ENCODE results near the gene PLXNC1.

Gene PLXNC1

GRCh38 chr12:94140556-94140955, 7.8 kb upstream of the PLXNC1 start:
- DNase-seq (ENCODE audit: low spot score) = peak; percentile 61
- peak; percentile 53 for TF ChIP-seq CTCF (IDR thresholded peaks at IDR 0.05; ENCODE audit: extremely low read depth, insufficient read depth, missing control alignments)
- in situ Hi-C loops (cut with MboI; ENCODE audit: low pct_unique_long_range_greater_than_20kb, low sequenced_read_pairs, unreplicated experiment) = loop anchor here (25.0 kb wide), 1 partner anchor 622 kb away; no protein-coding TSS in a partner anchor

GRCh38 chr12:94141004-94141764, 7.2 kb upstream of the PLXNC1 start:
- no peak for TF ChIP-seq CTCF (IDR thresholded peaks at IDR 0.05; ENCODE audit: extremely low read depth, insufficient read depth, missing control alignments)
- in situ Hi-C loops (cut with MboI; ENCODE audit: low pct_unique_long_range_greater_than_20kb, low sequenced_read_pairs, unreplicated experiment) = loop anchor here (25.0 kb wide), 1 partner anchor 621 kb away; no protein-coding TSS in a partner anchor
- no peak for DNase-seq (ENCODE audit: low spot score)

GRCh38 chr12:94141892-94142291, 6.5 kb upstream of the PLXNC1 start:
- TF ChIP-seq CTCF (IDR thresholded peaks at IDR 0.05; ENCODE audit: extremely low read depth, insufficient read depth, missing control alignments) = no peak
- in situ Hi-C loops (cut with MboI; ENCODE audit: low pct_unique_long_range_greater_than_20kb, low sequenced_read_pairs, unreplicated experiment) = loop anchor here (25.0 kb wide), 1 partner anchor 620 kb away; no protein-coding TSS in a partner anchor
- DNase-seq (ENCODE audit: low spot score) = no peak

GRCh38 chr12:94143438-94143837, 4.9 kb upstream of the PLXNC1 start:
- no peak for DNase-seq (ENCODE audit: low spot score)
- no peak for TF ChIP-seq CTCF (IDR thresholded peaks at IDR 0.05; ENCODE audit: extremely low read depth, insufficient read depth, missing control alignments)
- in situ Hi-C loops (cut with MboI; ENCODE audit: low pct_unique_long_range_greater_than_20kb, low sequenced_read_pairs, unreplicated experiment) = loop anchor here (25.0 kb wide), 1 partner anchor 619 kb away; no protein-coding TSS in a partner anchor

GRCh38 chr12:94143951-94144350, 4.4 kb upstream of the PLXNC1 start:
- in situ Hi-C loops (cut with MboI; ENCODE audit: low pct_unique_long_range_greater_than_20kb, low sequenced_read_pairs, unreplicated experiment) = loop anchor here (25.0 kb wide), 1 partner anchor 618 kb away; no protein-coding TSS in a partner anchor
- TF ChIP-seq CTCF (IDR thresholded peaks at IDR 0.05; ENCODE audit: extremely low read depth, insufficient read depth, missing control alignments) = no peak
- DNase-seq (ENCODE audit: low spot score) = peak; percentile 30

- no peak for TF ChIP-seq CTCF (IDR thresholded peaks at IDR 0.05; ENCODE audit: extremely low read depth, insufficient read depth, missing control alignments)
- in situ Hi-C loops (cut with MboI; ENCODE audit: low pct_unique_long_range_greater_than_20kb, low sequenced_read_pairs, unreplicated experiment) = loop anchor here (25.0 kb wide), 1 partner anchor 618 kb away; no protein-coding TSS in a partner anchor
- no peak for DNase-seq (ENCODE audit: low spot score)
These were observed 3.6 kb upstream of the PLXNC1 start for GRCh38 chr12:94144781-94145180.
